Measurements from ENCODE around the gene CALD1. TPM values are rescaled to one million over a fixed set of nuclear protein-coding genes. Genes with fewer than 3 reads are reported as not detected.

CALD1 gene
- total RNA-seq, 1 experiment from 2014 or later, result 182 TPM

DNA sequence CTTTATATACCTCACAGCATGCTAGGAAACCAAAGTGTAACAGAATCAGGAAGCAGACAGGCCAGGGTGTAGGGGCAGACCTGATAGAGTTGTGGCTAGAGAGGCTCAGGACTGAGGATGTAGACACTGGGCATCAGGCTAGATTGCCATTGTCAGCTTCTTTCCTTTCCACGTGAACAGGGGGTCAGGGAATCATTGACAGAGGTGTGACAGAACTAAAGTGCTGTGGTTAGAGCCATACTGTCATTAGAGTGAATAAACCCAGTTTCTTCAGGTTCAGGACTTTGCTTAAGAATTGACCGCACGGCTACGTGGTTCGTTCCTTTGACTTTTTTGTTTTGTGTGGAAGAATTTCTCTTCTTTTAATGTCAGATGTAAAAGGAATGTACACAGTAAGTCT is 90.7 kb downstream of the CALD1 start:
- DNase-seq (ENCODE audit: low read depth, low spot score), result no peak
- in situ Hi-C loops (cut with HindIII; ENCODE audit: low pct_unique_long_range_greater_than_20kb, low sequenced_read_pairs), result no loop called here

DNA sequence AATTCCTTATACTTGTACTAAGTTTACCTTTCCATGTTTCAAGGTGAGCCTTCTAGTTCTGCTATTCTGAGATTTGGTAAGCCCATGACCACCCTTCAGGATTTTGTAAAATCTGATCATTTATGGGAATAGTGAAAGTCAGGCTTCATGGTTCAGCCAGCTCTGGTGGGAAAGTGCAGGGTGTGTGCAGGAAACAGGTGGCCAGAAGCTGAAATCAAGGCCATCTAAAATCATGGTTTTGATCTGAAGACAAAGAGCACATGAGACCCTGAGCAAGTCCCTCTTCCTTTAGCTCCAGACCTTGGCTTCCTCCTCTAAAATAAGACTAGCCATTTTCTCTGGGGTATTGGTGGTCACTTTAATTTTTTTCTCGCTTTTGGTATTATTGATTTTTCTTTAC is 91.3 kb downstream of the CALD1 start:
- in situ Hi-C loops (cut with HindIII; ENCODE audit: low pct_unique_long_range_greater_than_20kb, low sequenced_read_pairs), result no loop called here

GRCh38 chr7:134873253-134873652 is 93.8 kb downstream of the CALD1 start:
- in situ Hi-C loops (cut with HindIII; ENCODE audit: low pct_unique_long_range_greater_than_20kb, low sequenced_read_pairs), result no loop called here
- DNase-seq (ENCODE audit: low read depth, low spot score), result no peak

More for the DNA sequence above, 91.3 kb downstream of the CALD1 start:
- no peak for DNase-seq (ENCODE audit: low read depth, low spot score)

DNA sequence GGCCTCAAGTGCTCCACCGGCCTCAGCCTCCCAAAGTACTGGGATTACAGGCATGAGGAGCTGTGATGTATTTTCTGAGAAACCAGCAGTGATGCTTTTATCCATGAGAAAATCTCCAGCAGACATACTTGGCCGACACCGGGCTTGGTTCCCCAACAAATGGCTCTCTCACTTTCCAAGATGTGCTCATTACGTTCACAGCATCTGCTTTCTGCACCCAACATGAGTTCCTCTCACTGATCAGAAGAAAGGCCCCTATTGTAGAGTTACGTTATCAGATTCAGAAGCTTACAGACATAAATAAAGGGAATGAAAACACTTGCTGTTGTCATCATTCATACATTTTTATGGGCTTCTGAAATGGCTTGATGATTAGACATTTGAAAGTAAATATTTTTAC is 95.0 kb downstream of the CALD1 start:
- in situ Hi-C loops (cut with HindIII; ENCODE audit: low pct_unique_long_range_greater_than_20kb, low sequenced_read_pairs), result no loop called here
- peak; percentile 31 for DNase-seq (ENCODE audit: low read depth, low spot score)

DNA sequence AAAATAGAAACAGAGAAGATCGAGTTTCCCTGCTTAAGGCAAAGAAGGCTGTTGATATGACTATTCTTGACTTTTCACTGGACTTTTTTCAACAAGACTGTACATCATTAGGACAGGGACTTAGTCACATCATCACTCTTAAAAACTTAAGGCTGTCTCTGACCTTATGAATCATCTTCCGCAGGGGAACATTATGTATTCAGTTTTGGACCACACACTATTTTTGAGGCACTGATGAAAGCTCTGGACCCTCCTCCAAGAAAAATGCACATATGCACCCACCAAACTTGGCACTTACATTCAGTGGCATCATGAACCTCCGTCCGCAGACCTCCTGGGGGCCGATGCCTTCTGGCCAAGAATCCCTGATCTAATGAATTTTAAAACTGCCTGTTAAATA is 96.4 kb downstream of the CALD1 start:
- in situ Hi-C loops (cut with HindIII; ENCODE audit: low pct_unique_long_range_greater_than_20kb, low sequenced_read_pairs), result loop anchor here (5.0 kb wide), 1 partner anchor 36 kb away; no protein-coding TSS in a partner anchor
- DNase-seq (ENCODE audit: low read depth, low spot score), result no peak

- DNase-seq (ENCODE audit: low read depth, low spot score), result peak; percentile 38
- in situ Hi-C loops (cut with HindIII; ENCODE audit: low pct_unique_long_range_greater_than_20kb, low sequenced_read_pairs), result loop anchor here (5.0 kb wide), 1 partner anchor 33 kb away; no protein-coding TSS in a partner anchor
Measured at GRCh38 chr7:134878746-134879357, 99.4 kb downstream of the CALD1 start.

- DNase-seq (ENCODE audit: low read depth, low spot score), result no peak
- in situ Hi-C loops (cut with HindIII; ENCODE audit: low pct_unique_long_range_greater_than_20kb, low sequenced_read_pairs), result loop anchor here (5.0 kb wide), 1 partner anchor 32 kb away; no protein-coding TSS in a partner anchor
Measured at GRCh38 chr7:134879815-134880475, 100.5 kb downstream of the CALD1 start.

DNA sequence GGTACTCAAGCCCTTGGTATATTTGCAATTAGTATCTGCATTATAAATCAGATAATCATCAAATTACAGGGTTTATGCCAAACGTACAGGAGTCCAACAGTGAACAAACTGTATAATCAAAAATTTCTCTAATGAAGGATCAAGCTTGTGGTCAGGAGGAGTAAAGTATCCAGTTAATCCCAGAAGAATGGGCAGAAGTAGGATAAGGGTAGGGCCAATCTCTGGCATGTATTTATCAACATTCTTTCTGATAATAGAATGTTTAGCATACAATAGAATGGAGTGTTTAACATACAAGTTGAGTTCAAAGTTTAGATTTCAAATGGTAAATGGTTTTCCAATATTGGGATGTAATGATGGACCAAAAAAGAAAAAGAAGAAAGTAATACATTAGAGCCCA is 103.0 kb downstream of the CALD1 start:
- DNase-seq (ENCODE audit: low read depth, low spot score), result no peak
- in situ Hi-C loops (cut with HindIII; ENCODE audit: low pct_unique_long_range_greater_than_20kb, low sequenced_read_pairs), result no loop called here

DNA sequence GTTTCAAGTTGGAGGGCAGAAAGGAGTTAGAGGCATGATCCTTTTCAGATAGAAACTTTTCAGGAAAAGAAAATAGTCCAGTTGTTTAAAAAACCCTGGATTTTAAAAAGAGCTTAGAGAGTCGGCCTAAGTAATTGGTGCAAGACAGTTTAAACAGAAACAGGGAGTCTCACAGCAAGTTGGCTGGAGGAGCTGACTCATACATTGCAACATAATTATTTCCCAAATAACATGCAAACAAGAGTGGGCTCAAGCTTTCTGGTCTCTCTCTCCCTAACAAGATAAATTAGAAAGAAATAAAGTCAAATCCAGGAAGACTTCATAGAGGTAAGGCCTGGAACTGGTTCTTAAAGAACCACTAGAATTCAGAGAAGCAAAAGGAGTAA is 106.5 kb downstream of the CALD1 start:
- no peak for DNase-seq (ENCODE audit: low read depth, low spot score)
- in situ Hi-C loops (cut with HindIII; ENCODE audit: low pct_unique_long_range_greater_than_20kb, low sequenced_read_pairs), result no loop called here

DNA sequence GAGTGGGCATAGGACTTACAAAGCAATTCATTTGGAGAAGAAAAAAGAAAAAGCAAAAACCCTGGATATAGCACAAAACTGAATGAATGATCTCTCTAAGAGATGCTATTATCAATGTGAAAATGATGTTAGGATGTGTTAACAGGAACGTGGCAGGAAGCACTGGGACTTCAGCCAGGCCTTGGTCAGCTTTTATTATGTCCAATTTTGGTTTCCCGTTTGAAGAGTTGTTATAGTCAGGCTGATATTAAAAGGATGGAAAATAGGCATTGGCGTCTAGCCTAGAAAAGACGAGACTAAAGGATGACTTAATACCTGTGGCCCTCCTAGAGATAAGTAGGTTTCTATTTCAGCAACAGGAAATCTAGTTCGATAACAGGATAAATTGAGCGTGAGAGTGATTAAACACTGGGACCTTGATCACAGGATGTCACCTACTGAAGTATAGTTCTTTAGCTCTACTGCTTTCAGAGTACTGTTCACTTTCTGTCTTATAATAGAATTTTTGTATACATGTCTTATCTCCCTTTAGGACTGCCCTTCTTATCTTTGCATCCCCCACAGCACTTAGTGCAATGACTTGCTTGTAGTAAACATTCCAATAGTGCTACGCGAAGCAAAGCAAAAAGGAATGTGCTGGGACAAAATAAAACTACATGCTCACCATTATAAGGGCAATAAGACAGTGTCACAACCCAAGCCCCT is 107.1 kb downstream of the CALD1 start:
- no peak for DNase-seq (ENCODE audit: low read depth, low spot score)
- in situ Hi-C loops (cut with HindIII; ENCODE audit: low pct_unique_long_range_greater_than_20kb, low sequenced_read_pairs), result no loop called here

- in situ Hi-C loops (cut with HindIII; ENCODE audit: low pct_unique_long_range_greater_than_20kb, low sequenced_read_pairs), result no loop called here
- DNase-seq (ENCODE audit: low read depth, low spot score), result no peak
Measured at GRCh38 chr7:134887523-134887922, 108.1 kb downstream of the CALD1 start.

DNA sequence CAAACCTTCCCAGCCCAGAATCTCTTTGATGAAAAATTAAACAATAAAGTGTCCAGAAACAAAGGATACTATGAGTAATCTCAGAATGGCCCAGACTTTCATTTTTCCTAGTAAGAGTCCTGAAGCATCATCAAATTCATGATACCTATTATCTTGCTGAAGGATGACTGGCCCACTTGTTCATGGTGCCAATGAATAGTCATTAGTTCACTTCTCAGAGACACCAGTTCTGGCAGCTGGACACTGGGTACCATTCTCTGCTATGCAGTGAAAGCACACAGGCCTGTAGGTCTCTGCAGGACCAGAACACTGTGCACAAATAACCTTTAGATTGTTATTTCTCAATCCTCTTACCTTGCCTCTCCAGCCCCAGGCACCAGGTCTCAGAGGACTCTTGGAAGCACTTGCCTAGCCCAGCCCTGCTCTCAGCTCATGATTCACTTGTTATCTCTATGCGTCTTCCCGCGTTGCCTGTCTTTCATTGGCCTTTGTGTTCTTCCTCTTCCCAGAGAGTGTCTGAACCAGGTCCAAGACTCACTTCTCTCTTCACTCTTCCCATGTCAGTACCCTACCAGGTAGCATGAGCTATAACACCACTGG is 108.8 kb downstream of the CALD1 start:
- in situ Hi-C loops (cut with HindIII; ENCODE audit: low pct_unique_long_range_greater_than_20kb, low sequenced_read_pairs), result no loop called here
- no peak for DNase-seq (ENCODE audit: low read depth, low spot score)

DNA sequence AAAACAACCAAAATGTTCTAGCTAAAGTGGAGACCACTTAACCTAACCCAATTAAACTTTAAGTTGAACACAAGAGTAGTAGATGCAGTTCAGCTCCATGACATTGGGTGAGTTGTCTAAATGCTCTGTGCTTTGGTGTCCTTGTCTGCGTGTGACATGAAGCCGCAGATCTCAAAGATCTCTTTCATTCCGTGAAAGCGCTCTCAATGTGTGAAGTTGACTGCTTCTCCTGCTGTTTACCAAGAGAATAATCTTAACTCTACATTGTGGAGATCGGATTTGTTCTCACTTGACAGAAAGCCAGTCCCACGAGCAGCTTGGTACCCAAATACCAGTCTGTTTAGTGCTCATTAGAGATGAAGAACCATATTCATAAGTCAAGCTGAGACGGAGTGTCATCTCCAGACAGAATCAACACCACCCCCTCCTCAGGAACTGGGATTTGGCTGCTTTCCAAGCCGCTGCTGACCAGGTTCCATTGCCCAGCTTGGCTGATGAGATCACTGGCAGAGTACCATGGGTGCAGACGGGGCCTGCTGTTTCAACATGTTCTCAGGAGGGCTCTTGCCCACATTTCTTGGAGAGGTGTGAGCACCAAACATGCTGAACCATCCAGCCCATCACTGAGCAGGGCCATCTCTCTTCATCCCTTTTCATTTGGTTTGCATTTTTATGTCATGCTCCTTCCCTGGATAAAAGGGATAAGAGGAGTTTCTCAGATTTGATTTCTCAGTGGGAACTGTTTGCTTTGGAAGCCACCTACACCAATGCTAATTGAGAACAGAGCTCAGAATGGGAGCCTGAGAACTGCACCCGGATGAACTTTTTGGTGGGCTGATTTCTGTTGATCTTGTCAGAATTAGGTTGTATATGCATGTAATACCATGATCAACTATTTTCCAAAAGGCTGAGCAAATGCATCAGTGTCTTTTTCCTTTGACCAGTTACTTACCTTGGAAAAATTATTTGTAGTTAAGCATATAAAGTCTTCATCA is 111.1 kb downstream of the CALD1 start:
- in situ Hi-C loops (cut with HindIII; ENCODE audit: low pct_unique_long_range_greater_than_20kb, low sequenced_read_pairs), result no loop called here
- DNase-seq (ENCODE audit: low read depth, low spot score), result peak; percentile 31

DNA sequence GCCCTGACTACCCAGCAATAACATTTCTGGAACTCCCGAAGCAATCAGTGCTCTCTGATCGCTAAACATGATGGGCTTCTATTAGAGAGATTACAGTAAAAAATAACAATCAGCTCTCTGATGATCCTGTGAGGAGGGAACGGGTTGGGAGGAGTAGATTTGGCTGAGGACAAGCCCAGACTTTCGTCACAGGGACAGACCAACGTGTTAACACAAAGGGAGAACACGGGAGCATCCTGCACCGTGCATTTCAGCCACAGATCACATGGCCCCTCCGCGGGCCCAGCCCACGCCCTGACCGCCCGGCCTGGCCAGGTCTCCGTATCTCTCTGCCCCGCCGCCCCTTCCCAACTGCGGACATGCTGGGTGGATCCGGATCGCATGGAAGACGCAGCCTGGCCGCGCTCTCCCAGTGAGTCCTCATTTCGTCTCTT is 111.8 kb downstream of the CALD1 start:
- peak; percentile 99 for DNase-seq (ENCODE audit: low read depth, low spot score)
- in situ Hi-C loops (cut with HindIII; ENCODE audit: low pct_unique_long_range_greater_than_20kb, low sequenced_read_pairs), result no loop called here

DNA sequence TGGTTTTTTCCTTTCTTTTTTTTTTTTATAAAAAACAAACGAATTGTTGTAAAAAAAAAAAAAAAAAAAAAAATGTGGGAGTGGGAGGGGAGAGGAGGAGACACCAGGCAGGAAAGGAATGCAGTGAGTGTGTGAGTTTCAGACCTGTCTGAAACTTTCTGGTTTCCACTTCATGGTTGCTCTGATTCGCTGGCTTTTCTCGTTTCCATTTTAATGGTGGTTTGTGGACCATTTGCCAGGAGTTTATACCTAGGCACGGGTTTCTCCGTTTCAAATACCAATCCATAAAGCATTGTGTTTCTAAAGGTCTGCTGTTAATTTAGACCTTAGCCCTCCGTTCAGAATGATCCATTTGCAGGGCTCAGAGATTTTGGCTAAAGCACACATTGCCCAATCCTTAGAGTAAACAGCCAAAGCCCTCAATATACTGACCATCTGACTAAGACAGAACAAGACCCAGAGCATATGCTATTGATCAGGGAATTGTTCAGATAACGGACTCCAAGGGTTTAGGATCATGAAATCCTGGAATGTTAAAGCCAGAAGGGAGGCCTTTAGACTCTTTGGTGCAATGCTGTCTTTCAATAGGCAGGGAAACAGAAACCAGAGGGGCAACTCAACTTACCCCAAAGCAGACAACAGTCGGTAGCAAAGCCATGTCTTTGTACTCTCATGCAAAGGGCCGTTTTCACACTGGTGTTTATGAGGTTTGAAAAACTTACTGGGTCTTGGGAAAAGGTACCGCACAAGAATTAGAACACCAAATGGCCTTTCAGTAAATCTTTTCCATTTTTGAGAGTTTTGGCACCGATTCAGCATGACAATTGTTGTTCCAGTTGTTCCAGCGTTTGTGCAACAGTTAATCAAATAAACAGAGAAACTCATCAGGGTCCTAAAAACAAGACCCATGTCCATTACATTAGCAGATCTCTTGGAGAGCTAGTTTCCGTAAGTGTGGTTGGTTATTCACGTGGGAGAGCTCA is 112.6 kb downstream of the CALD1 start:
- in situ Hi-C loops (cut with HindIII; ENCODE audit: low pct_unique_long_range_greater_than_20kb, low sequenced_read_pairs), result no loop called here
- DNase-seq (ENCODE audit: low read depth, low spot score), result no peak

GRCh38 chr7:134892963-134893362 is 113.5 kb downstream of the CALD1 start:
- in situ Hi-C loops (cut with HindIII; ENCODE audit: low pct_unique_long_range_greater_than_20kb, low sequenced_read_pairs), result no loop called here
- DNase-seq (ENCODE audit: low read depth, low spot score), result no peak
